GM19238 (cell line): ENCODE data around the gene SPATA33.
A peak's percentile ranks its signal among the peaks of the same experiment; 100 is the strongest.

Experiments
- DNase-seq: peaks from one replicate; pipeline ENCODE4 v3.0.0; 2011; ENCODE audit warnings: low spot score; ENCODE audit not compliant: insufficient read length

Gene SPATA33

DNA sequence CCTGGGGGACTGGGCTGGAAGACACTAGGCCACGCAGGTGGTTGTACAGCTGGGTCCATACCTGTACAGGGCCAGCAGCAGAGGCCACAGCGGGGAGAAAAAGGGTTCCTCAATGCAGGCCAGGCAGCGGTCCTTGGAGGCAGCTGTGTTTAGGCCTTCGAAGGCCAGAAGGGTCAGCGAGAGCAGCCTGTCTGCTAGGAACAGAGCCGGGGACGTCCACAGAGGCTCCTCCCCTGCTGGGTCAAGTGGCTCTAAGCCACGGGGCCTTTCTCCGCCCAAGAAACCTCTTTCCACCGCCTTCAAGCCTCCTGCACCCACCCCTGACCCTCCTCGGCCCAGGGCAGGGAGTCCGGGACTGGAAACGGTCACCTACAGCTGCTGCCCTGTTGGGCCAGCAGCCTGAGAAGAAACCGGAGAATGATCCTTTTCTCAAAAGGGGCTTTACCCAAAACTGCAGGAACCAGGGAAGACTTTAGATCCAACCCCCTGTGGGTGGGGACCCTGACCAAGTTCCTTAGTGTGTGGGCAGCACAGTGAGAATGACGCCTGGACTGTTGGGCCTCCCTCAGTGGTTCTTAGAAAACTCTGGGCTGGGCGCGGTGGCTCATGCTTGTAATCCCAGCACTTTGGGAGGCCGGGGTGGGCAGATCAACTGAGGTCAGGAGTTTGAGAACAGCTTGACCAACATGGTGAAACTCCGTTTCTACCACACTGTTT lies 52.2 kb downstream of the SPATA33 start:
- DNase-seq, result no peak

DNA sequence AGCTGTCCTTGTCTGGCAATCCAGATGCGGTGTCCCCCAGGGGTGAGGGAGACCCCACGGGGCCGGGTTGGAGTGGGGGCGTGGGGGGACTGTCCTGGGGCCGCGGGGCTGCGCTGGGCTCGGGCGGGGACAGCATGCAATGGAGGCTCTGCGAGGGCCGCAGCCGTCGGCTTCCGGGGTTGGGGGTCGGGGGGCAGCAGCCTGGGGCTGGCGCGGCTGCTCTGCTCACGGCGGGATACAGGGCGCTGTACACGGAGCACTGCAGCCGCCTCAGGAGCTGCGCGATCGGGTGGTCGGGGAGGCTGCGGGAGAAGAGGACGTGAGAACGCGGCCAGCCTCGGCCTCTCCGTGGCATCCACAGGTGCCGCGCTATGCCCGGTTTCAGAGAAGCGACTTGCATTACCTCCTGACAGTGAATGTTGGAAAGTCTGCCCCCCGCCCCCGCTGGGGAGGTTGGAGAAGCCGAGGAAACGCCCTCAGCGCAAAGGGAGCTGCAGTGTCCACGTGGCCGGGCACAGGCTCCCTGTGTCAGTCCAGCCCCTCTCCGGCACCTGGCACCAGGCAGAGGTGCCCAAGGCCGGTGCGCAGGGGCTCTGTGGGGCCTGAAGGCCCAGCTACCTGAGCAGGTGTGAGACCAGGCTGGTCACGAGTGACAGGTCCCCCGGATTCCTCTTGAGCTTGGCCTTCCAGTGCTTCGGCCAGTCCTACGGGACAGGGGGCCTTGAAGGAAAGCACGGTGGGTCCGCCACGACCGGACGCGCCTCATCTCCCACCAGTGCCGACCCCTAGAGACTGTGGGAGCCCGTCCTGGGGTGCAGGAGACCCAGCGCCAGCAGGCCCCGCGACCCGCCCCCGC lies 53.3 kb downstream of the SPATA33 start:
- no peak for DNase-seq

DNA sequence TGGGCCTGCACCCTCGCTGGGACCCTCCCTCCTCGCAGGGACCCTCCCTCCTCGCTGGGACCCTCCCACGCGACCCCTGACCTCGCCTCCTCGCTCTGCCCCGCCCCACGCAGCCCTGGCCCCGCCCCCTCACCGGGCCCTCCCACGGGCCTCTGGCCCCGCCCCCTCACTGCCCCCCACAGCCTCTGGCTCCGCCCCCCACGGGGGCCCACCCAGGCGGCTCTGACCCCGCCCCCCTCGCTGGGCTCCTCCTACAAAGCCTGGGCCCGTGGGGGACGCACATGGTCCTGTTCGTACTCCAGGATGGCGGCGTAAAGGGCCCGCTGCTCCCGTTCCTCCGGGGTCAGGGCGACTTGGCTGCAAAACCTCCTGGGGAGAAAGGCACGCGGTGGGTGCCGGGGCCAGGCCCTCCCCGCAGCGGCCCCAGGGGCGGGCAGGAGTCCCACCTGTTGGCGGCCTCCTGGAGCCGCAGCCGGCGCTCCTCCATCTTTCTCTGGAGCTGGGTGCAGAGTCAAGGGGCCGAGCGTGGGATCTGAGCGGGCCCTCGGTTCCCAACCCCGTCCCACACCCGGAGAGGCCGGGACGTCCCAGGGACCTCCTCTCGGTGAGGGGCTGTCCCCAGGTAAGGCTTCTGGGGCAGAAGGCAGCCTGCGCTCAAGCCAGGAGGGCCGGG lies 54.1 kb downstream of the SPATA33 start:
- peak; percentile 99 for DNase-seq

DNA sequence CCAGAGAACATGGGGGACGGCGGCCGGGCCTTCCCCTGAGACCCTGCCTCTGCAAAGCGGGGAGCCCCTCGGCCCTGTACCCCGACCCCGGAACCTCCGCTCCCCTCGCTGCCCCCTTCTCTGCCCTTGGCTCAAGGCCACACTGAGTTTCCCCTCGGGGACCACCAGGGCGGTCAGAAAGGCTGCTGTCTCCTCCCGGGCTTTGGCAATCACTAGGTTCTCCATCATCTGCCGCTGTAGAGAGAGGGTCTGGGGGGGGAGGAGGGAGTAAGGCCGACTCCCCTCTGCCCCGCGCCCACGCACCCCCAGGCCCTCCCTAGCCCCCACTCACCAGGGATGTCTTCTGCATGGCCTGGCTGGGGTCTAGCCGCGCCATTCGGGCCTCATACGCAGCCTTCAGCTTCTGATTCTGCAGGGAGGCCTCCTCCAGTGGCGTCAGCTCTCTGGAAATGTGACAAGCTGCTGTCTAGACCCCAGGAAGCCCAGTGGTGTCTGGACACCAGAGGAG lies 54.7 kb downstream of the SPATA33 start:
- no peak for DNase-seq

DNA sequence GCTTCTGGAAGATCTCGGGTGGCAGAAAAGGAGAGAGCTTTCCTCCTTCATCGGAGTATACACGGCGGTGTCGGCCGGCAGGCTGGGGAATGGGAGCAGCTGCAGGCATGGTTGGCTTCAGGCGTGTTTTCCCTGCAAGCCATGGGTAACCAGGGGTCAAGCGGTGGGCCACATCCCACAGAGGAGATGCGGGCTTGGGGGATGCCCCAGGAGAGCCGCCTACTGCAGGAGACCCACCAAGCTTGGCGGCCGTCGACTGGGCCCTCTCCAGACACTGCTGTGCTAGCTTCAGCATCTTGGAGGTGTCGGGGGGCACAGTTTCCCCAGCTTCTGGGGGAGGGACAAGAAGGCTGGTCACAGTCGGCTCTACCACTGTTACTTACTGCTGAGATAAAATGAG lies 58.9 kb downstream of the SPATA33 start:
- DNase-seq, result no peak

DNA sequence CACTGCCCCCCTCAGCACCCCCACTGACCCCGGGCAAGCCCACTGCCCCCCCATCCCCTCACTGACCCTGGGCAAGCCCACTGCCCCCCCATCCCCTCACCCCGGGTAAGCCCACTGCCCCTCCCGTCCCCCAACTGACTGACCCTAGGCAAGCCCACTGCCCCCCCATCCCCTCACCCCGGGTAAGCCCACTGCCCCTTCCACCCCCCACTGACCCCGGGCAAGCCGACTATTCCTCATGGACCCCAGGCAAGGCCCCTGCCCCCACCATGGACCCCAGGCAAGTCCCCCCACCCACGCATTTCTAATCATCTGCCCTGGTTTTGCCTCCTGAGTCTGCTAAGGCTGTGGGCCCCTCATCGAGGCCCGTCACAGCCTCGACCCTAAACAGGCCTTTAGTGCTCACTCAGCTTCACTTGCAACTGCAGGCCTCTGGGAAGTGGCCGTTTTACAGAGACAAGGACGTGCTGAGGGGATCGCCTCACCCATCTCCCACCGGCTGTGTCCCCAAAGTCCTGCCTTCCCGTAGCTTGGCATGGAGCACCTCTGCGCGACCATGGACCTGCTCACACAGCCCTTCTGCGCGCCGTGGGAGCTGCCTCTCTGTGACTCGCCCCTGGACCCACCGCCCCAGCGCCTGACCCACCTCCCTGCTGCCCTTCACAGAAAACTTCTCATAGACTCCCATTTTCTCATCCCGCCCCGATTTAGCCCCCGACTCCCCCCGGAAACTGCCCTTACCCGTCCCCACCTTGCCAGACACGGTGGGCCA lies 59.5 kb downstream of the SPATA33 start:
- DNase-seq, result no peak

DNA sequence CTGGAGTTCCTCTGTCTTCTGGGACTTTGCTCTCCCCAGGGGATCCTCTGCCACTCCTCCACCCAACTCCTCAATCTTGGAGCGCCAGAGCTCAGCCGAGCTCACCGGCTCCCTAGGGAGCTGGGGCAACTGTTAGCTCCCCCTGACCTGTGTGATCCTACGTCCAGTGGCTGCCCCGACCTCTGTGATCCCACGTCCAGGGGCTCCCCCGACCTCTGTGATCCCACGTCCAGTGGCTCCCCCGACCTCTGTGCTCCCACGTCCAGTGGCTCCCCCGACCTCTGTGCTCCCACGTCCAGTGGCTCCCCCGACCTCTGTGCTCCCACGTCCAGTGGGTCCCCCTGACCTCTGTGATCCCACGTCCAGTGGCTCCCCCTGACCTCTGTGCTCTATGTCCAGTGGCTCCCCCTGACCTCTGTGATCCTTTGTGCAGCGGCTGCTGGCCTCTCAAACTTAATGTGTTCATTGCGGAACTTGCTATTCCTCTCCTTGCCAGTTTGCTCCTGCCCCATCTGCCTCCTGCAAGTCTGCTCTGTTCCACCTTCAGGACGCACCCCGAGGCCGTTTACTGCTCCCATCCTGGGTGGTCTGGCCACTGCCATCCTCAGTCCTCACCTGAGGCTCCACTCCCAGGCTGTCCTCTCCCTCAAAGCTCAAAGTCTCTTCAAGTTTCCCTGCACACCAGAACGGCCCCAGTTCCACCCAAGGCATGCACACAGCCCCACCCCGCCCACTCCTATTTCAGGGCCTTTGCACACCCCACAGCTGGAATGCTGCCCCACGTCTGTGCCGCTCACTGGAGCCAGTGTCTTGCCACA lies 60.3 kb downstream of the SPATA33 start:
- DNase-seq, result no peak
